Spleen (tissue), 11 donors: Measurements from ENCODE around the gene UBE2S. TPM values are rescaled to one million over a fixed set of nuclear protein-coding genes. Genes with fewer than 3 reads are reported as not detected.

Experiments
- DNase-seq: peaks from one replicate; pipeline ENCODE4 v3.0.0-alpha.2; 2020
- H3K27ac ChIP-seq, 8 donors: fragments of 200-600 bp; sonication (generic) in 7 of 8; 1 replicate in 4 of 8; 2 replicates in 4 of 8; pipeline versions ENCODE4 v1.5.0 to v1.8.0; 2016 to 2021; ENCODE audit warnings: inconsistent platforms in 4 of 8, mild to moderate bottlenecking in 4 of 8, moderate library complexity in 1 of 8
- H3K27me3 ChIP-seq, 7 donors: fragments of 200-600 bp; sonication (generic) in 6 of 7; replicated peaks in 1 of 7; 1 replicate in 4 of 7; 2 replicates in 3 of 7; pipeline versions ENCODE4 v1.5.0 to v1.8.0; 2016 to 2021; ENCODE audit warnings: inconsistent platforms in 3 of 7, mild to moderate bottlenecking in 1 of 7
- H3K36me3 ChIP-seq, 6 donors: fragments of 200-600 bp; sonication (generic) in 5 of 6; 1 replicate in 4 of 6; 2 replicates in 2 of 6; pipeline versions ENCODE4 v1.5.0 to v1.8.0; 2016 to 2021; ENCODE audit warnings: inconsistent platforms in 2 of 6
- H3K4me1 ChIP-seq, 6 donors: fragments of 200-600 bp; sonication (generic) in 5 of 6; 1 replicate in 3 of 6; 2 replicates in 3 of 6; pipeline versions ENCODE4 v1.5.0 to v1.8.0; 2016 to 2021; ENCODE audit warnings: inconsistent platforms in 3 of 6
- H3K4me3 ChIP-seq, 8 donors: fragments of 200-600 bp; sonication (generic) in 7 of 8; 1 replicate in 4 of 8; 2 replicates in 4 of 8; pipeline versions ENCODE4 v1.5.0 to v1.8.0; 2016 to 2021; ENCODE audit warnings: inconsistent platforms in 4 of 8, mild to moderate bottlenecking in 4 of 8, moderate library complexity in 2 of 8
- H3K9me3 ChIP-seq, 8 donors: fragments of 200-600 bp; sonication (generic) in 7 of 8; 1 replicate in 4 of 8; 2 replicates in 4 of 8; pipeline versions ENCODE4 v1.5.0 to v1.8.0; 2016 to 2021; ENCODE audit warnings: inconsistent platforms in 4 of 8
- CTCF ChIP-seq, 11 experiments: fragments of 200-600 bp in 7 of 11; fragments of 450-650 bp in 4 of 11; sonication (generic) in 4 of 11; IDR thresholded peaks in 8 of 11; conservative IDR thresholded peaks in 3 of 11; 1 replicate in 7 of 11; 2 replicates in 4 of 11; pipeline versions ENCODE4 v1.4.0 to v1.8.0; 2016 to 2021; ENCODE audit warnings: antibody characterized with exemption in 11 of 11, inconsistent platforms in 4 of 11, mild to moderate bottlenecking in 1 of 11
- POLR2A ChIP-seq, 3 donors: fragments of 450-650 bp; IDR thresholded peaks; one replicate each; pipeline ENCODE4 v1.5.1; 2017; ENCODE audit warnings: antibody characterized with exemption in 3 of 3, mild to moderate bottlenecking in 1 of 3
- POLR2AphosphoS5 ChIP-seq, 3 donors: sonication (generic); formaldehyde crosslinking; IDR thresholded peaks; one replicate each; pipeline ENCODE4 v1.5.1; 2017; ENCODE audit warnings: antibody characterized with exemption in 3 of 3
- WGBS, 5 donors: extraction: QIAGEN DNeasy Blood & Tissue Kit in 3 of 5; methylation state at CpG; one replicate each; pipeline versions ENCODE4 v1.1.5 to v1.1.7; 2013 to 2018; 5-methylcytosine and 5-hydroxymethylcytosine counted together
- intact Hi-C: fragments of 100-400 bp; cut with DNase I; formaldehyde crosslinking; loops from one replicate; pipeline ENCODE4 v1.15.0; 2023; ENCODE audit warnings: low total_unique reads
- polyA plus RNA-seq, 3 donors: library from polyadenylated mRNA; stranded (reverse); fragments of 200-250 nt; gene quantifications; one replicate each; pipeline ENCODE4 v1.2.1, GENCODE V29; 2013
- total RNA-seq, 7 donors: library from RNA; depleted of rRNA in 3 of 7; stranded (reverse); fragments of >200 nt in 3 of 7; fragmentation: NEBNext Ultra II Directional in 4 of 7; extraction: Animal tissue kit (Norgen Biotek cat#: 25700) in 4 of 7; gene quantifications; one replicate each; pipeline versions ENCODE4 v1.1.0 to v1.2.1, GENCODE V29; 2016 to 2021
- donor health status: healthy with polysubstance abuse.
- donor health status: DM: no; HTN: no; CAD: no; lungs with moderate emphysema.
- donor health status: DM: no; HTN: no; CAD: no.
- donor health status: Bipolar disorder and iron deficiency.
- donor health status: healthy.
- donor health status: DM: no; HTN: no; CAD: no.
- donor health status: DM: yes; HTN: yes; CAD: no.

The UBE2S gene
- total and polyA plus RNA-seq, 10 donors = 4.9 to 40.8 (median 19.5) TPM

GRCh38 chr19:55446060-55446459, 38.5 kb upstream of the UBE2S start:
- H3K9me3 ChIP-seq = no peaks in the 10 kb centered on the region
- H3K36me3 ChIP-seq = no peaks in the 10 kb centered on the region
- intact Hi-C loops = no loop called here
- DNase-seq = no peak
- no peak overlapping the region for H3K27ac ChIP-seq
- TF ChIP-seq POLR2A (IDR thresholded peaks at IDR 0.05) (no peak), POLR2AphosphoS5 (IDR thresholded peaks at IDR 0.05) (no peak), CTCF (IDR thresholded peaks at IDR 0.05 in 8 of 11, conservative IDR thresholded peaks at IDR 0.05 in 3 of 11) (no peak)
- H3K4me1 ChIP-seq = peaks cover 8 to 26% (median 17%) of the 10 kb centered on the region in 6 donors
- WGBS, 5 donors = 52 to 74% (median 58%) methylated on average over 8 of the region's 8 CpGs
- H3K27me3 ChIP-seq = peaks cover 3 to 87% (median 52%) of the 10 kb centered on the region in 7 donors
- H3K4me3 ChIP-seq = no peak overlapping the region

GRCh38 chr19:55444646-55445045, 37.1 kb upstream of the UBE2S start:
- DNase-seq = no peak
- intact Hi-C loops = no loop called here
- H3K4me3 ChIP-seq = no peak overlapping the region
- H3K9me3 ChIP-seq = no peaks in the 10 kb centered on the region
- WGBS, 5 donors = 47 to 50% (median 49%) methylated on average over 11 of the region's 11 CpGs
- no peaks in the 10 kb centered on the region for H3K36me3 ChIP-seq
- TF ChIP-seq POLR2A (IDR thresholded peaks at IDR 0.05) (no peak), POLR2AphosphoS5 (IDR thresholded peaks at IDR 0.05) (no peak), CTCF (IDR thresholded peaks at IDR 0.05 in 8 of 11, conservative IDR thresholded peaks at IDR 0.05 in 3 of 11) (no peak)
- H3K27ac ChIP-seq = no peak overlapping the region
- peaks cover 11 to 35% (median 26%) of the 10 kb centered on the region in 6 donors for H3K4me1 ChIP-seq
- peaks cover 7 to 89% (median 61%) of the 10 kb centered on the region in 7 donors for H3K27me3 ChIP-seq

GRCh38 chr19:55443824-55444480, 36.4 kb upstream of the UBE2S start:
- Histone ChIP-seq H3K4me1 (peaks cover 11 to 35% (median 26%) of the 10 kb centered on the region in 6 donors), H3K36me3 (no peaks in the 10 kb centered on the region), H3K27ac (no peak overlapping the region), H3K9me3 (no peaks in the 10 kb centered on the region), H3K27me3 (peaks cover 7 to 89% (median 63%) of the 10 kb centered on the region in 7 donors), H3K4me3 (no peak overlapping the region)
- no peak for DNase-seq
- intact Hi-C loops = no loop called here
- WGBS, 5 donors = 27 to 42% (median 38%) methylated on average over 16 to 18 of the region's 18 CpGs
- TF ChIP-seq POLR2AphosphoS5 (IDR thresholded peaks at IDR 0.05) (no peak), CTCF (IDR thresholded peaks at IDR 0.05 in 8 of 11, conservative IDR thresholded peaks at IDR 0.05 in 3 of 11) (no peak), POLR2A (IDR thresholded peaks at IDR 0.05) (no peak)

- intact Hi-C loops = no loop called here
- Histone ChIP-seq H3K27ac (no peak within 1 kb of the TSS), H3K27me3 (peaks cover 7 to 96% (median 70%) of the 10 kb centered on the region in 7 donors), H3K4me1 (peaks cover 11 to 35% (median 26%) of the 10 kb centered on the region in 6 donors), H3K9me3 (no peaks in the 10 kb centered on the region), H3K4me3 (peak within 1 kb of the TSS in 1 of 8 donors; percentile 49), H3K36me3 (no peaks in the 10 kb centered on the region)
- TF ChIP-seq CTCF (IDR thresholded peaks at IDR 0.05 in 8 of 11, conservative IDR thresholded peaks at IDR 0.05 in 3 of 11) (no peak), POLR2A (IDR thresholded peaks at IDR 0.05) (no peak), POLR2AphosphoS5 (IDR thresholded peaks at IDR 0.05) (no peak)
- no peak for DNase-seq
- WGBS, 5 donors = 1 to 4% (median 3%) methylated on average over 43 of the region's 43 CpGs
These were observed 35.6 kb upstream of the UBE2S start, which contains the start of gene SHISA7 for GRCh38 chr19:55443045-55443823. Gene SHISA7 (minus strand): TSS chr19:55443300. CDS start chr19:55442863, 437 bp downstream.
